Stomach (tissue), 4 donors: ENCODE data around the gene ENOX1.

Experiments
- CTCF ChIP-seq, 7 experiments: fragments of 450-650 bp in 4 of 7; fragments of 200-600 bp in 3 of 7; sonication (generic) in 3 of 7; IDR thresholded peaks; one replicate each; pipeline ENCODE4 v1.5.1; 2016 to 2019; ENCODE audit warnings: antibody characterized with exemption in 7 of 7, control low read depth in 2 of 7, mild to moderate bottlenecking in 1 of 7
- POLR2A ChIP-seq, 4 donors: fragments of 450-650 bp; IDR thresholded peaks; one replicate each; pipeline ENCODE4 v1.6.1; 2016; ENCODE audit warnings: antibody characterized with exemption in 4 of 4, control low read depth in 2 of 4, mild to moderate bottlenecking in 1 of 4, moderate library complexity in 1 of 4
- POLR2AphosphoS5 ChIP-seq, 3 donors: sonication (generic); formaldehyde crosslinking; IDR thresholded peaks; one replicate each; pipeline ENCODE4 v1.6.1; 2016; ENCODE audit warnings: antibody characterized with exemption in 3 of 3

- TF ChIP-seq CTCF (IDR thresholded peaks at IDR 0.05), result no peak
- TF ChIP-seq POLR2A (IDR thresholded peaks at IDR 0.05), result no peak
- TF ChIP-seq POLR2AphosphoS5 (IDR thresholded peaks at IDR 0.05), result no peak
Measured at GRCh38 chr13:43776006-43776405, 10.8 kb downstream of the ENOX1 start.
